Panc1 (cell line): ENCODE data around the gene CES2. TPM values are rescaled to one million over a fixed set of nuclear protein-coding genes. Genes with fewer than 3 reads are reported as not detected.

Source experiments
- ATAC-seq: fragments of 200-7000 bp; cut with Tn5 transposase; 2 replicates; pipeline ENCODE4 v1.9.1; 2020; ENCODE audit warnings: mild to moderate bottlenecking, moderate library complexity
- BruUV-seq: library from RNA; stranded (reverse); fragments of 400-500 nt; replicated peaks from 2 replicates; lab custom pipeline; 2021; lab: Mats Ljungman, UMichigan
- CTCF ChIA-PET: fragments of 300-600 bp; sonication (Branson Sonifier 250); formaldehyde crosslinking; loops from one replicate; lab custom pipeline; 2022; ENCODE audit warnings: antibody characterized with exemption; lab: Charles Lee
- POLR2A ChIA-PET: fragments of 300-600 bp; sonication (Branson Sonifier 250); formaldehyde crosslinking; loops from one replicate; lab custom pipeline; 2022; ENCODE audit warnings: antibody characterized with exemption; lab: Charles Lee
- DNase-seq: peaks from one replicate; pipeline ENCODE4 v3.0.0-alpha.2; 2010; ENCODE audit warnings: low read depth, low spot score
- H3K27ac ChIP-seq: 2 replicates; pipeline ENCODE4 v1.5.1; 2011; ENCODE audit warnings: mild to moderate bottlenecking, low read length, inconsistent platforms
- H3K27me3 ChIP-seq: fragments of 200-500 bp; sonication (Bioruptor generic); 2 replicates; pipeline ENCODE4 v1.6.0; 2014; ENCODE audit warnings: low read length, inconsistent platforms; ENCODE audit not compliant: control insufficient read depth, insufficient read depth
- H3K36me3 ChIP-seq: fragments of 200-500 bp; sonication (Bioruptor generic); 2 replicates; pipeline ENCODE4 v1.5.1; 2014; ENCODE audit warnings: inconsistent platforms, mild to moderate bottlenecking, low read length, moderate library complexity; ENCODE audit not compliant: control insufficient read depth, insufficient read depth
- H3K4me1 ChIP-seq: 2 replicates; pipeline ENCODE4 v1.5.1; 2011; ENCODE audit warnings: inconsistent platforms, mild to moderate bottlenecking, low read length, moderate library complexity; ENCODE audit not compliant: control insufficient read depth, insufficient read depth
- H3K4me3 ChIP-seq, 2 experiments: 2 replicates each; pipeline ENCODE4 v1.5.1; 2011 to 2012; ENCODE audit warnings: low read depth in 2 of 2, low read length in 2 of 2, mild to moderate bottlenecking in 2 of 2, inconsistent platforms in 1 of 2, moderate library complexity in 1 of 2
- H3K9me3 ChIP-seq: fragments of 200-500 bp; sonication (Bioruptor generic); 2 replicates; pipeline ENCODE4 v1.5.1; 2014; ENCODE audit warnings: low read depth, mild to moderate bottlenecking, inconsistent platforms, low read length, moderate library complexity; ENCODE audit not compliant: control insufficient read depth, insufficient read depth
- CTCF ChIP-seq: fragments of 450-650 bp; IDR thresholded peaks from 2 replicates; pipeline ENCODE4 v1.5.1; 2017; ENCODE audit warnings: mild to moderate bottlenecking
- POLR2AphosphoS5 ChIP-seq: IDR thresholded peaks from 2 replicates; pipeline ENCODE4 v1.6.1; 2012; ENCODE audit warnings: mild to moderate bottlenecking, low read depth, low read length, moderate library complexity
- REST ChIP-seq, 2 experiments: IDR thresholded peaks; 2 replicates each; pipeline ENCODE4 v1.6.1; 2011 to 2012; ENCODE audit warnings: low read depth in 2 of 2, control low read depth in 1 of 2, low read length in 1 of 2, mild to moderate bottlenecking in 1 of 2, moderate library complexity in 1 of 2; ENCODE audit not compliant: insufficient read depth in 1 of 2
- SIN3A ChIP-seq: IDR thresholded peaks from 2 replicates; pipeline ENCODE4 v1.6.1; 2012; ENCODE audit warnings: low read depth, mild to moderate bottlenecking, low read length, moderate library complexity, borderline replicate concordance; ENCODE audit not compliant: insufficient read depth
- TCF7L2 ChIP-seq: IDR thresholded peaks from 2 replicates; pipeline ENCODE4 v1.6.1; 2011; ENCODE audit warnings: mild to moderate bottlenecking, low read depth, low read length, inconsistent platforms
- in situ Hi-C: cut with HindIII; loops from 2 replicates; pipeline ENCODE4 v1.10.0; 2016; ENCODE audit warnings: low sequenced_read_pairs, low pct_unique_long_range_greater_than_20kb
- intact Hi-C: fragments of 100-400 bp; cut with micrococcal nuclease; formaldehyde crosslinking; loops from one replicate; pipeline ENCODE4 v1.10.0; 2022; ENCODE audit not compliant: unreplicated experiment
- total RNA-seq: library from RNA; stranded (reverse); gene quantifications from one replicate; pipeline ENCODE4 v1.2.1, GENCODE V29; 2021; ENCODE audit not compliant: unreplicated experiment

The CES2 gene
- total RNA-seq, 1 experiment from 2014 or later: 26.3 TPM

GRCh38 chr16:66916518-66916917, 18.8 kb upstream of the CES2 start:
- Histone ChIP-seq H3K36me3 (no peaks in the 10 kb centered on the region), H3K4me1 (no peaks in the 10 kb centered on the region), H3K9me3 (no peaks in the 10 kb centered on the region), H3K27ac (no peak overlapping the region), H3K27me3 (no peaks in the 10 kb centered on the region), H3K4me3 (no peak overlapping the region)
- ChIA-PET POLR2A (no interaction called here), CTCF (no interaction called here)
- TF ChIP-seq TCF7L2 (no peak), REST (IDR thresholded peaks at IDR 0.05; ENCODE audit: insufficient read depth in 1 of 2, low read depth in 2 of 2, low read length in 1 of 2) (no peak), POLR2AphosphoS5 (no peak), CTCF (no peak), SIN3A (no peak)
- no TSS peak for BruUV-seq
- no peak for ATAC-seq
- intact Hi-C loops: no loop called here
- in situ Hi-C loops: no loop called here
- DNase-seq: no peak

GRCh38 chr16:66917741-66918140, 17.6 kb upstream of the CES2 start:
- ChIA-PET POLR2A (no interaction called here), CTCF (no interaction called here)
- Histone ChIP-seq H3K9me3 (no peaks in the 10 kb centered on the region), H3K4me3 (no peak overlapping the region), H3K4me1 (no peaks in the 10 kb centered on the region), H3K36me3 (no peaks in the 10 kb centered on the region), H3K27me3 (no peaks in the 10 kb centered on the region), H3K27ac (no peak overlapping the region)
- in situ Hi-C loops: no loop called here
- ATAC-seq (no peak), DNase-seq (no peak)
- TF ChIP-seq POLR2AphosphoS5: no peak
- TF ChIP-seq CTCF: no peak
- no peak for TF ChIP-seq REST (IDR thresholded peaks at IDR 0.05; ENCODE audit: insufficient read depth in 1 of 2, low read depth in 2 of 2, low read length in 1 of 2)
- intact Hi-C loops: no loop called here
- BruUV-seq: no TSS peak
